ENCODE results near the gene TRHDE.

TRHDE gene

GRCh38 chr12:72453550-72453949, 181.4 kb downstream of the TRHDE start:
- TF ChIP-seq CTCF (IDR thresholded peaks at IDR 0.05; ENCODE audit: low read length, missing control alignments) = no peak
- DNase-seq (ENCODE audit: low read depth) = no peak
- no peak overlapping the region for H3K4me3 ChIP-seq (replicated peaks; ENCODE audit: low read depth, low read length)

GRCh38 chr12:72464471-72464870, 192.3 kb downstream of the TRHDE start:
- DNase-seq (ENCODE audit: low read depth) = no peak
- H3K4me3 ChIP-seq (replicated peaks; ENCODE audit: low read depth, low read length) = no peak overlapping the region
- no peak for TF ChIP-seq CTCF (IDR thresholded peaks at IDR 0.05; ENCODE audit: low read length, missing control alignments)

- no peak for DNase-seq (ENCODE audit: low read depth)
- no peak for TF ChIP-seq CTCF (IDR thresholded peaks at IDR 0.05; ENCODE audit: low read length, missing control alignments)
- no peak overlapping the region for H3K4me3 ChIP-seq (replicated peaks; ENCODE audit: low read depth, low read length)
These were observed 193.0 kb downstream of the TRHDE start for GRCh38 chr12:72465155-72465554.

GRCh38 chr12:72465940-72466630, 193.9 kb downstream of the TRHDE start:
- H3K4me3 ChIP-seq (replicated peaks; ENCODE audit: low read depth, low read length) = no peak overlapping the region
- DNase-seq (ENCODE audit: low read depth) = no peak
- TF ChIP-seq CTCF (IDR thresholded peaks at IDR 0.05; ENCODE audit: low read length, missing control alignments) = no peak

GRCh38 chr12:72467985-72468384, 195.8 kb downstream of the TRHDE start:
- no peak for TF ChIP-seq CTCF (IDR thresholded peaks at IDR 0.05; ENCODE audit: low read length, missing control alignments)
- no peak overlapping the region for H3K4me3 ChIP-seq (replicated peaks; ENCODE audit: low read depth, low read length)
- DNase-seq (ENCODE audit: low read depth) = no peak

GRCh38 chr12:72468505-72468904, 196.3 kb downstream of the TRHDE start:
- no peak for TF ChIP-seq CTCF (IDR thresholded peaks at IDR 0.05; ENCODE audit: low read length, missing control alignments)
- no peak for DNase-seq (ENCODE audit: low read depth)
- H3K4me3 ChIP-seq (replicated peaks; ENCODE audit: low read depth, low read length) = no peak overlapping the region

GRCh38 chr12:72471806-72472205, 199.6 kb downstream of the TRHDE start:
- no peak for TF ChIP-seq CTCF (IDR thresholded peaks at IDR 0.05; ENCODE audit: low read length, missing control alignments)
- no peak for DNase-seq (ENCODE audit: low read depth)
- no peak overlapping the region for H3K4me3 ChIP-seq (replicated peaks; ENCODE audit: low read depth, low read length)

All from fibroblast of pulmonary artery (primary cell).